CD4-positive, alpha-beta T cell treated with Interleukin-10 for 1 hour (primary cell): ENCODE measurements around the gene GPANK1.

Experiments
- DNase-seq: peaks from one replicate; pipeline ENCODE4 v3.0.0-alpha.2; 2020

Gene GPANK1

DNA sequence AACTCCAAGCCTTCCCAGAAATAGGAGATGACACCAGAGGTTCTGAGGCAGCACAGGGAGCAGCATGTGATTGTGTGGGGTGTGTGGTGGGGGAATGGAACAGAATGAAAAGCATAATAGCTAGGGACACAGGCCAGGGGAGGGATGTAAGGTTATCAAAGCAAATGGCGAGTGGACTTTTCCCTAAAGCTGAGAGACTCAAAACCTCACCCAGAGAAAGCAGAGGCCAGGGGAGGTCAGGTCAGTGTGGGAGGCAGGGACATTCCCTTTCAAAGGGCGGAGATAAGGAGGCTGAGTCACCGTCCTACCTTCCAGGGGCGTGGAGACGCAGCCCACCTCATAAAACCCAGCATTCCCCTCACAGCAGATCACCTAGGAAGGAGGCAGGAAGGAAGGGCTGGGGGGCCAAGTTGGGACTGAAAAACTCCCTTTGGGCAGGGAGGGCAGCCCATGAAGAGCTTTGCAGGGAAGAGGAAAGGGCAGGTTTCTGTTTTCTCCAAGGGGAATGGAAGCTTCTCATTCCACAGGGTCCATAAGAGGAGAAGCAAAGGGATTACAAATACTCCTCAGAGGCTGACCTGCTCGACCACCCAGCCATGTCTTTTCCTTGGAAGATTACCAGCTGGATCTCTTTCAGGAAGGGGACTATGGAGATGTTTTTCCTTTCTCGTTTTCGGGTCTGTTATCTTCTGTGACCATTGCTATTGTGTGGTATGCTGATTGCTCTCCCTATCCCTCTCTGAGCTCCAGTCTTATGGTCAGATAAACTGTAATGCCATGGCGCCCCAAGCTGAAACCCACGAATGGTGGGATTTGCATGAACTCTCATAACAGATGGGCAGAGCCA lies 25.7 kb upstream of the GPANK1 start:
- DNase-seq: no peak

DNA sequence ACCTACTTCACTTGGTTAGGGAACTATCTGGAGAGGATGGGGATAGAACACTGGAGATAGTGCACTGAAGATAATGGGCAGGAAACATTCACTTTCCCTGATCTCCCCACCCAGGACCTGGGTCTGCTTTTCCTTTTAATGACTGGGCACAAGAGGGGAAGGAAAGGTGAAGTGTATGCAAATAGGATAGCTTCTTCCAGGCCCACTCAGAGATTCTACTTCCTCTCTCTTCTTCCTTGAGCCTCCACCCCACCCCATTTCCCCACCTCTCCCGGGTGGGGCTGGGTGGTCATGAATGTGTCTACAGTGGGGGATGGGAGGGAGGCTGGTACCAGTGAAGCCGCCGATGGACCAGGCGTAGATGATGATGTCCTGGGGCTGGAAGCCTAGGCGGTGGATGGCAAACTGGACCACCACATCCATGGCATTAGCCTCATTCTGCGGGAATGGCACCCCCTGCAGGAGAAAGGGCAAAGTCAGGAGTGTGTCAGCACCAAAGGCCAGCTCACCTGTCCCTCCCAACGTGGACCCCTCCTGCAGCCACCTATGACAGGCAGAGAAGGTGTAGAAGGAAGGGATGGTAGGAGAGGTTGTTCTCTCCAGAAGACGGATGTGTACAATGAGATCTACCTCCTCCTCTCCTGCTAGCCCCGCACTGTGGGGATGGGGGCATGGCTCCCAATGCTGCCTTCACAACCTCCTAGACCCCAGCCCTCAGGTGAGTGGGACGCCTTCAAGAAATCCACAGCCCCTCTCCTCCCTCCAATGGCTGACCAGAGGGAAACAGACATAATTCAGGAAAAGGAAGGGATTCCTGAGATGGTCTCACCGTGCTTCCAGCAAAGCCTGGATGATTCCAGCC lies 24.7 kb upstream of the GPANK1 start:
- DNase-seq: peak; percentile 19

DNA sequence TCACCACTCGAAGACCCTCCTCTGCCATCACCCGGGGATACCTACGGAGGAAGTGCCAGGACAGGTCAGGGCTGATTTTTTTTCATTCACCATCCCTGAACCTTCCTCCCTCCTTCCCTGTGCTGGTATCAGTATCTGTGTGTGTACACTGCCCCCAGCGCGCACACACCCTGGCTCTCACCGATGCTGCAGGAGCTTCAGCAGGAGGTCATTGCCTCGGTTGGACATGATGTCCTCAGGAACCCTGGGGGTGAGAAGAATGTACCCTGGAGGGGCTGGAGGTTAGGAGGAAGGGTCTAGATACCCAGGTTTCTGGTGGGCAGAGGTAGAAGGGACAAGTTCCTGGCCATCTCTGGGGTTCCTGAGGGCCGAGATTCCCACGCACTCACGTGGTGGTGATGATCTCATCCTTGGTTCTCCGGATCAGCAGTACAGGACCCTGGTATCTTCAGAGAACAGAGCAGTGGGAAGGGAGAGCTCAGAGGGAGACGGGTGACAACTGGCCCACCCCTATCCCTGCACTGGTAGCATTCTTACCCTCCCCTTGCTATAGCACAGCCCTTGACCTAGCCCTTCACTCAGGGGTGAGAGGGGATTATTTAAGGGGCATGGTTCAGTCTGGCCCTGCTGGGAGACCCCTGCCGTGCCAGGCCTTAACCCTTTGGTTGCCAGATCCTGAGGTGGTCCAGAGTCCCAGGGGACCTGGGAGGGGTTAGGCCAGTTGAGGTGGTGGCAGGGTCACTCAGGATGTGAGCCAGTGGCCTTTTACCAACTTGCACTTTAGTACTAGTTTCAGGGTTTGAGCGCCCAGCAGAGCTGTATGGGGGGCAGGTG lies 23.3 kb upstream of the GPANK1 start:
- no peak for DNase-seq

DNA sequence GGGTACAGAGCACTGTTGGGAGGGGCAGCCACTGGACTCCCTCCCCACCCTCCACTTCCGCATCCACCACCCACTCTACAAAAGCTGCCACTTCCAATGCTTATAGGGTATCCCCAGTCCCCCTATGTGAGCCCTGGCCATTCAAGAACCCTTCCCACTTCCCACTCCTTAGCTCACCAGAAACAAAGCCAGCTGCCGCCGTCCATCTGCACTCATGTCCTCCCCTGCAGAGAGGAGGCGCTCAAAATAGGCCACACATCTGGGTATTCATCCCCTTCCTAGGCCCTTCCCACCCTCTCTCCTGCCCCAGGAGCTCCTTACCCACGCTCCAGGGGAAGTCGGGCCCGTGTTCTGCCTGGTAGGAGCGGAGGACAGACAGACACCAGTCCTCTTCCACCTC lies 22.5 kb upstream of the GPANK1 start:
- DNase-seq: no peak

DNA sequence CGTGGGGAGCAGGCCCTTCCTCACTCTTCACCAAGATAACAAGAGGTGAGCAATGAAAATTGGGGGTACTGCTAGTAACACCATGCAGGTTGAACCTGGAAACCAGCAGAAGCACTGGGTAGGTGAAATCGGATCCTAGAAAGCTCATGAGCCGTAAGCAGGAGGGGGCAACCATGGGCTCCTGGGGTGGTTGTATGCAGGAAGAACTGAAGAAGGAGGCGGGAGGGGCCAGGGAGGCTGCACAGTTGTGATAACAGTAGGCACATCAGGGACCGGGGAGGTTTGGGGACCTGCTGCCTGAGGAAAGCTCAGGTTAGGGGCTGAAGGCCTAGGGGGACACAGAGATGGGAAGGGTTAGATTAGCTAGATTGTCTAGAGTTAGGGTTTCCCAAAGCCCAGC lies 21.7 kb upstream of the GPANK1 start:
- DNase-seq: no peak

DNA sequence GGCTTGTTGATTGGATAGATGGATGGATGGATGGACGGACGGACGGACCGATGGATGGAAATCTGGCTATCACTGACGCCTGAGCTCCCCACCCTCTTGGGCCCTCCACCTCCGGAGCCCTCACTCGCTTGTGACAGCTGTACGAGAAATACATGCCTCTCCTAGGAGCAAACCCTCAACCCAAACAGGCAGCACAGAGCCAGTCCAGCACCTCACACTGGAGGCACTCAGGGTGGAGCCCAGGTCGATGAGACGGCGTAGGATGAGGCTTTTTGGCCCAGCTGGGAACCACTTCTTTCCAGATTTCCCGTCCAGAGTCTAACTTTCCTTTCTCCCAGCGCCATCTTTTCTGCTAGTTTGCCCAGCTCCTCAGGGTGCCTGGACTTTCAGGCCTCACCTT lies 18.8 kb upstream of the GPANK1 start:
- DNase-seq: no peak

DNA sequence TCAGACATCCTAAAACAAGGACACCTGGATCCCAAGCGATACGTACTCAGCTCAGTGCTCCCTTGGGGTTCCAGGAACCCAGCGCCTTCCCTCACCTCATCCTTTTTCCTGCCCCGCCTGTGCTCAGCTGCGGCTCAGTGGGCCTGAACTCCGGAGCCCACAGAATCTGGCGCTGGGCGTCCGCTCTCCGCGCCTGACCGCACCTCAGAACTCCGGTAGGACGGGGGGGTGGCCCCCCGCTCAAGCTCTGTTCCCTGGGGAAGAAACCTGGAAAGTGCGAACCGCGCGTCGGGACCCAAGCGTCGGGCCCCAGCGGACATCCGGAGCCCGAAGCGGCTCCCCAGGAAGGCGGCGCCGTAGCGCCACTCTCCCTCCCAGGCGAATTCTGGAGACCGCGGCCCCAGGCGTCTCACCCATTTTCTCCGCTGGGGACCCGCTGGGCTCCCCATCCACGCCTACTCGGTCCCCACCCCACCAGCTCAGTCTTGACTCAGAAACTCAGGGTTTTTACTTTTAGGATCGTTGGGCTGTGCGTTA lies 16.4 kb upstream of the GPANK1 start:
- peak; percentile 45 for DNase-seq

DNA sequence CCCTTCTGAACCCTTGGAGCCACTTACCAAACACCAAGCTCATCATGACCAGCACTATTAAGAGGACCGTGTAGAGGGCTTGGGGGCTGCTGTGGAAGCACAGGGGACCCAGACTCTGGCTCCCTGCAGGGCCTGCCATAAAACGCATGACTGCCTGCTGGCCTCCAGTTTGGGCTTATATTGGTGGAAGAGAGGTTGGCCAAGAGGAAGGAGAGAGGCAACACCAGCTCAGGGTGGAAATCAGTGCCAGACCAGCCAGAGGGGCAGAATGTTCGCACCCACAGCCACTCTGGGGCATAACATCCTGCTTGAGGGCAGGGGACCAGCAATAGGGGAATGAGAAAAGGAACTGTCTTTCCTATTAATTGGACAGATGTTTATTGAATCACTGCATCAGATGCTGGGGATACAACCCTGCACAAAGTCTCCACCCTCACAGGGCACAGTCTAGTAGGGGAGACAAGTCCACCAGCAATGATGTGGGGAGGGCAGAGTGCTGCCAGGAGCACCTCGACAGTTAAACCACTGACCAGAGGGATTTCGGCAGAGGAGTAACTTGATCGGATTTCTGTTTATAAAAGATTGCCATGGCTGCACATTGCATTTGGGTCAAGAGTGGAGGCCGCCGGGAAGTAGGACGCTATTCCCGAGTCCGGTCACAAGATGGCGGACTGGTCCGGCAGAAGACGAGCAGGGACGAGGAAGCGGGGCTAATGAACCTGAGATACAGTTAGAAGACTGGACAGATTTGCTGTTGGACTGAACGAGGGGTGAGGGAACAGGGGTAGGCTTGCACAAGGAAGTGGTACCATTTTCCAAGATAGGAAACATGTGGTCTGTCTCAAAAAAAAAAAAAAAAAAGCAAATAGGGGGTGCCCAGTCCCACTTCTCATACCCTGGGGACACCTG lies 15.7 kb upstream of the GPANK1 start, which contains the start of gene LY6G5C:
Gene LY6G5C, minus strand, starts transcription at position 842 of the 909 bp plus-strand sequence. Its CDS starts 694 bp downstream, at position 148.
- peak; percentile 81 for DNase-seq

DNA sequence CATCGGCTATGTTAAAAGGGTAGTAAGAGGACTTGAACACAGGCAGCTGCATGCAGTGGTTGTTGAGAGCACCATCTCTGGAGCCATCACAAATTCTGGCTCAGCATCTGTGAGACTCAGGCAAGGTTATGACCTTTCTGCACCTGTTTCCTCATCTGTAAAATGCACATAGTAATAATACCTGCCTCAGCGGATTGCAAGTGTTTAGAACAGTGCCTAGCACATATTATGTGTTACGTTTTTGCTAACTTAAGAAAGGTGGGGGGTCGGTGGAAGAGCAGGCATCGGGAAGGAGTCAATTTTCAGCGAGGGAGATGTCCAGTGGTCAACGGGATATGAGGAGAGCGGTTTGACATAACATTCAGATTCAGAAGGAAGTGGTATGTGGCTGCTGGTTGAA lies 13.2 kb upstream of the GPANK1 start:
- no peak for DNase-seq

DNA sequence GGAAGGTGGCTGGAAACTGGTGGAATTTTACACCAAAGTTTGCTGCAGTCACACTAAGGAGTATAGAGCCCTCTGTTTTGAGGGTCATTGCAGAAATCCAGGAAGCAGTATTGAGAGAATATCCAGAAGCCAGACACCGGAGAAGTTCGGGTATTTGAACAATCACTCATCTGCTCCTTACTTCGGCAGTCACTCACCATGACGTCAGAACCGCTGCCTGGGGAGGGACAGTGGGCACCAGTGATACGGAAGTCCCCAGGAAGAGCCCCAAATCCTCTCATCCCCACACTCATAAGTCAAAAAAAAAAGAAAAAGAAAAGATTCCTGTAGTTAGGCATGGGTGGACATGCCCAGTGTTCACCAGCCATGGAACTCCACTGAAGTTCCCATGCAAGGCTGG lies 12.1 kb upstream of the GPANK1 start:
- no peak for DNase-seq

DNA sequence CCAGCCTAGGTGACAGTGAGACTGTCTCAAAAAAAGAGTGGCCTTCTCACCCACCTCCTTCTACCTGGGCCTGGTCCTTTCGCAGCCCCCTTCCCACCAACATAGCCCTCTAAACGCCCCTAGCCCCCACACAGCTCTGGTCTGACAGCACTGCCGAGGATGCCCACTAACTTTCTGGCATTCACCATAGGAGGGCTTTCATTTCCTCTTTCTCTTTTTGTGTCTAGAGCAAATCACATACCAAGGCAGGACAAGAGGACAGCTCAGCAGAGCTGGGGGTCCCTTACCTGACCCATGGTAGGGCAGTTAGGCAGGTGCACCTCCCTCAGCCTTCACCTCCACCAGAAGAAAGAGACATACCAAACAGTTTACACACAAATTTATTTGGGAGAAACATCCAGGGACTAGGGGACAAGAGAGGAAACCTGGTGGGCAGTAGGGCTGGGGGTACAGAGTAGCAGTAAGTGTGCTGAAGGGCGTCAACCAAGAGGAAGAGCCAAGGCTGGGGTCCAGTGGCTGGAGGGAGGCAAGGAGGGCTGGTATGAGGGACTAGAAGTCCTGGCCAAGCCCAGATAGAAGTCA lies 11.6 kb upstream of the GPANK1 start:
- no peak for DNase-seq

DNA sequence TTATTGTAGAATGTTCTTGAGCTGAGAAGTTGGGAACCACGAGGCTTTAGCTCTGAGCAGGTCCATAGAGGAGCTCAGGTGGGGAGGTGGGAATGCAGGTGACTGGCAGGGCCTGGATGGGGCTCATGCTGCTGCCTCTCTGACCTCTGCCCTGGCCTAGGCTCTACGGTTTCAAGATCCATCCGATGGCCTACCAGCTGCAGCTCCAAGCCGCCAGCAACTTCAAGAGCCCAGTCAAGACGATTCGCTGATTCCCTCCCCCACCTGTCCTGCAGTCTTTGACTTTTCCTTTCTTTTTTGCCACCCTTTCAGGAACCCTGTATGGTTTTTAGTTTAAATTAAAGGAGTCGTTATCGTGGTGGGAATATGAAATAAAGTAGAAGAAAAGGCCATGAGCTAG lies 4.9 kb upstream of the GPANK1 start, which contains the start of gene LY6G5B:
Gene LY6G5B, plus strand, starts transcription at position 301 of the 400 bp plus-strand sequence. CDS start 975 bp downstream, outside the sequence.
- DNase-seq: no peak

DNA sequence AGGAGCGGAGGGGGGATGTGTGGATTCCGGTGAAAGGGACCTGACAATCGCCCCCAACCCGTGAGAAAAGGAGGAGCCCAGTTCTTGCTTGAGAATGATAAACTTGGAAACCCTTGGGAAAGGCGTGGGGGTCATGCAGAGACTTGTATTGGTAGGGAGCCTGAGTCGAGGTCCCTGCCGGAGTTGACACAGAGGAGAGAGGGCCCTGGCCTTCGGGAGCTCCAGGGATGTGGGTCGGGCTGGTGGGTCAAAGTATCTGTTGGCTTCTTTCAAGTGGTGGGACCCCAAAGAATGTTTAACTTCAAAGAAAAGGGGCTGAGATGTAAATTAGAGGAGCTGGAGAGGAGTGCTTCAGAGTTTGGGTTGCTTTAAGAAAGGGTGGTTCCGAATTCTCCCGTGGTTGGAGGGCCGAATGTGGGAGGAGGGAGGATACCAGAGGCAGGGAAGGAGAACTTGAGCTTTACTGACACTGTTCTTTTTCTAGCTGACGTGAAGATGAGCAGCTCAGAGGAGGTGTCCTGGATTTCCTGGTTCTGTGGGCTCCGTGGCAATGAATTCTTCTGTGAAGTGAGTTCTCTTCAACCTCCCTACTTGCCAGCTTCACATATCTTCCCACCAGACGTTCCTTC lies 1.7 kb upstream of the GPANK1 start:
- no peak for DNase-seq

DNA sequence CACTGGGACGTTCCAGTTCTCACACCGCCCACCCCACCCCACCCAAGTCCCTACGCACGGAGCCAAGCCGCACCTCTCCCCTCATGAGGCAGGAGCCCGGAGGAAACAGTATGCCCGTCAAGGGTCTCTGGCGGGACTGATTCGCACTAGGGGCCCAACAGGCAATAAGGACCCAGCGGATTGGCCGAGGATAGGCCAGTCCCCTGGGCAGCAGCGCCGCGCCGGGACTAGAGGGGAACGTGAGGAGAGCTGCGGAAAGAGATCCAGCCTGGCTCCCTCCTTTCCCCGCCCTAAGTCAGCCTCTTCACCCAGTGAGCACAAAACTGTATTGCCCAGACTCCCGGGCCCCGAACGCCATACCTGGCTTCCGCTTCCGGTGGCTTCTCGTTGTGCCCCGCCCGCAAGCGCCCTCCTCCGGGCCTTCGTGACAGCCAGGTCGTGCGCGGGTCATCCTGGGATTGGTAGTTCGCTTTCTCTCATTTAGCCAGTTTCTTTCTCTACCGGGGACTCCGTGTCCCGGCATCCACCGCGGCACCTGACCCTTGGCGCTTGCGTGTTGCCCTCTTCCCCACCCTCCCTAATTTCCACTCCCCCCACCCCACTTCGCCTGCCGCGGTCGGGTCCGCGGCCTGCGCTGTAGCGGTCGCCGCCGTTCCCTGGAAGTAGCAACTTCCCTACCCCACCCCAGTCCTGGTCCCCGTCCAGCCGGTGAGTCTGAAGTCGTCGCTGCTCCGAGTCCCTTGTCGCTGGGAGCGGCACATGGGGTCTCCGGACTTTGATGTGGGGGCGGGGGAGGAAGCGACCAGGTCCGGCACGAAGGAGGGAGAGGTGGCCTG lies 922 bp upstream of the GPANK1 start, which contains the start of gene CSNK2B:
Gene CSNK2B, plus strand, starts transcription at position 580 of the 836 bp plus-strand sequence. CDS start 752 bp downstream, outside the sequence.
- peak; percentile 98 for DNase-seq

DNA sequence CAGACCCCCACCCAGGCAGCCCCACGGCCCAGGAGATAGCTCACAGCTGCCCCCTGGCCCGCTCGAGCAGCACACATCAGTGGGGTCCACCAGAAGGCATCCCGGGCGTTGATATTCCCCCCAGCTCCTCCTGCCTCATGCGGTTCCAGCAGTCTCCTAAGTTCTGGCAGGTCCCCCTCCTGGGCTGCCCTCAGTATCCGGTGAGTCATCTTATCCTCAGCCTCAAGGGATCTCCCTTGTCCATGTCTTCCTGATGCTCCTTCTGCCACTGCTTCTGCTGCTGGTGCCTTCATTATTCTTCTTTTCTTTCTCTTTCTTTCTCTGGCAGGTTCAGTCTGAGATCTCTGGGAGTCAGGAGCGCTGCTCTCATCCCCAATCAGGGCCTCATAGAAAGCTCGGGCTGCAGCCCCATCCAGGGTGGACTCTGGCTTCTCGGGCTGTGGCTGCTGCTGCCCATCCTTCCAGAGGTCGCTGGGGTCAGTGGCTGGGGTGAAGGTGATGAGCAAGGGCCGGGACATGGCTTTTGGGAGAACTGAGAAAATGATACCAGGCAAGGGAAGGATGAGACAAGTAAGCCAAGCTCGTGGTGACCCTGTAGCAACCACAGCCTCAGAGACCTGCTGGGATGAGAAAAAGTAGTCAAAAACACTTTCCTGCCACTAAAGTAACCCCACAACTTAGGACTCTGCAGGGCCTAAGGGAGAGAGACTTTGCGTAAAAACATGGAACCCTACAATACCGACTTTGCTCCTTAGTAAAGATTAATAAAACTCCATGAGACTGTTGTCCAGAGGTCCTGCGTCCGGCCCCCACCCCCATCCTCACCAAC lies 622 bp downstream of the GPANK1 start:
- no peak for DNase-seq

DNA sequence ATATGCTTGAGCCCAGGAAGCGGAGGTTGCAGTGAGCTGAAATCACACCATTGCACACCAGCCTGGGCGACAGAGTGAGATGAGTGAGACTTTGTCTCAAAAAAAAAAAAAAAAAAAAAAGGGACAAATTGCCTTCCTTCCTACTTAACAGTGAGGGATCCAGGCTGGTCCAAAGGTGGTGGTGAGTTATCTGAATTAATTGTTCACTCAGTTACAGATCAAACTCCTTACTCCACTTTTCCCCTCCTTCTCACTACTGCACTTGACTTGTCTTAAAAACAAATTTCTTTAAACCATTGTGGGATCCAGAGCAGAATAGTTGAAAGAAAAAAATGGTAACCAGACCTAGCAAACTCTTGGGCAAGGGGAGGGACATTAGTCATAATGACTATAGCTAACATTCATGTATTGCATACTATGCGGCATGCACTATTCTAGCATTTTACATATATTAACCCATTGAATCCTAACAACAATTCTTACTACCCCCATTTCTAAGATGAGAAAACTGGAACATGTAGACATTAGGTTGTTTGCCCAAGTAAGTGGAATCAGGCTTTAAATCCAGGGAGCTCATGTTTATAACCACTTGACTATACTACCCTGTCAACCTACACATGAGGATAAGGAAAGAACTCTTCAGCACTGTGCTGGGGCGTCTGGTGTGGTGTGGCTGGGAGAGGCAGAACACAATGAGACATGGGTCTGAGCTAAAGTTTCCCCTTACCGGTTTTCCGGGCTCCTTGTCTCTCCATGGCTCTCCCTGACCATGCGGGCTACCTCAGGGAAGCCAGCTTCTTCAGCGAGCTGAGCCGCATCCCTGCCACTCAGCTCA lies 1.5 kb downstream of the GPANK1 start:
- DNase-seq: no peak

DNA sequence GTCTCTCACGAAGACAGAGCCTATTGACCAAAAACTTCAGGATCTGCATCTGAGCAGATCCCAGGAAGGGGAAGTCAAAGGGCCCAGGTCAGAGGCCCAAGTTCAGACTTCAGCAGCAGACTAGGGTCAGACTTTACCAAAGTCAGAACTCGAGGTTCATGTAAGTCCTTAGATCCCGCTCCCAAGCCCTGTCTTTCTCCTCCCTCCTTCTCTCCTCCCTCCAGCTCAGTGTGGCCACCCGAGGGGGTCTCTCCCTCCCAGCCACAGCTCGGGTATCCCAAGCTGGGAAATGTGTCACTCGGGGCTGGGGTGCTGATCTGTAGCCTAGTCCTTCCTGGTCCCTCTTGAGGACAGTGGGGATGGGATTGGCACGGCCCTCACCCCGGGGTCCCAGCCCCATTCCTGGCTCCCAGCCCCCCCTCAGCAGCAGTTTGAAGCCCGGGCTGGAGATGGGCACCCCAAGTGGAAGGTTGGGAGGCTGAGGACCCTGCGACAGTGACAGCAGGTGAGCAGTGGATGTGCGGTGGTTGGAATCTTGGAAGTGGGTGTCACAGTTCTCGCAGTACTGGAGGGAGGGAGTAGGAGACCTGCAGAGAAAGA lies 2.6 kb downstream of the GPANK1 start:
- no peak for DNase-seq
